ENCODE results near the gene CCDC112.

- no peak for TF ChIP-seq EZH2 (IDR thresholded peaks at IDR 0.05; ENCODE audit: borderline replicate concordance, low read length)
- no peak for TF ChIP-seq CTCF (IDR thresholded peaks at IDR 0.05; ENCODE audit: low read length)
Observed at GRCh38 chr5:115341745-115342144, 45.3 kb upstream of the CCDC112 start.
